ENCODE measurements around the gene EXOSC5.

The EXOSC5 gene

DNA sequence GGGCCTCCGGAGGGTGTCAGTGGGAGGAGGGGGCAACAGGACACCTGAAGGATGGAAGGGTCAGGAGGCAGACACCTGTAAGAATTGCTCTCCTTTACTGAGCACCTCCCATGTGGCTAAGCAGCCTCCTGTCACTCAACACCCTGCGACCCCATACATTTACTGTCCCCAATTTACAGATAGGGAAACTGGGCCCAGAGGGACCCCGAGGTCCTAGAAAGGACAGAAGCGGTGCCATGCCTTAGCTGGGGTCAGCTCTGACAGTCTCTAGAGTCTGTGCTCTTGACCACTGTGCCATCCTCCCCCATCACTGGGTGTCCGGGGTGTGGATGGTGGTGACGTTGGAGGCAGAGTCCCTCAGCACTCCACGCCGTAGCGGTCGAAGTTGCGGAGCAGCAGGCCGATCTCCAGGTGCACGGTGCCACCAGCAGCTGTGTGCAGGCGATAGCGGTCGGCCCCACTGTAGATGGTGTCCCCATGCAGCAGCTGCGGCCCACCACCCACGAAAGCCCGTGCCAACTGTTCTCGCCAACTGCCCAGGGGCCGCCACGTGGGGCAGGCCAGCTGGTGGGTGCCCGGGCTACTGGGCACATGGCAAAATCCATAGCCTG is 42.7 kb downstream of the EXOSC5 start:
- DNase-seq (ENCODE audit: extremely low spot score), result no peak
- TF ChIP-seq, protein P1, sequence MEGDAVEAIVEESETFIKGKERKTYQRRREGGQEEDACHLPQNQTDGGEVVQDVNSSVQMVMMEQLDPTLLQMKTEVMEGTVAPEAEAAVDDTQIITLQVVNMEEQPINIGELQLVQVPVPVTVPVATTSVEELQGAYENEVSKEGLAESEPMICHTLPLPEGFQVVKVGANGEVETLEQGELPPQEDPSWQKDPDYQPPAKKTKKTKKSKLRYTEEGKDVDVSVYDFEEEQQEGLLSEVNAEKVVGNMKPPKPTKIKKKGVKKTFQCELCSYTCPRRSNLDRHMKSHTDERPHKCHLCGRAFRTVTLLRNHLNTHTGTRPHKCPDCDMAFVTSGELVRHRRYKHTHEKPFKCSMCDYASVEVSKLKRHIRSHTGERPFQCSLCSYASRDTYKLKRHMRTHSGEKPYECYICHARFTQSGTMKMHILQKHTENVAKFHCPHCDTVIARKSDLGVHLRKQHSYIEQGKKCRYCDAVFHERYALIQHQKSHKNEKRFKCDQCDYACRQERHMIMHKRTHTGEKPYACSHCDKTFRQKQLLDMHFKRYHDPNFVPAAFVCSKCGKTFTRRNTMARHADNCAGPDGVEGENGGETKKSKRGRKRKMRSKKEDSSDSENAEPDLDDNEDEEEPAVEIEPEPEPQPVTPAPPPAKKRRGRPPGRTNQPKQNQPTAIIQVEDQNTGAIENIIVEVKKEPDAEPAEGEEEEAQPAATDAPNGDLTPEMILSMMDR (IDR thresholded peaks at IDR 0.05; ENCODE audit: control extremely low read depth, extremely low read depth, low read depth, missing control alignments), result no peak
- ChIA-PET CTCF (interaction anchor here (0.9 to 6.7 kb wide), 5 partner anchors 8 to 56 kb away, joined by 3 to 68 read pairs (median 3); partner anchors contain the start of gene B9D2), POLR2A (no interaction called here)

DNA sequence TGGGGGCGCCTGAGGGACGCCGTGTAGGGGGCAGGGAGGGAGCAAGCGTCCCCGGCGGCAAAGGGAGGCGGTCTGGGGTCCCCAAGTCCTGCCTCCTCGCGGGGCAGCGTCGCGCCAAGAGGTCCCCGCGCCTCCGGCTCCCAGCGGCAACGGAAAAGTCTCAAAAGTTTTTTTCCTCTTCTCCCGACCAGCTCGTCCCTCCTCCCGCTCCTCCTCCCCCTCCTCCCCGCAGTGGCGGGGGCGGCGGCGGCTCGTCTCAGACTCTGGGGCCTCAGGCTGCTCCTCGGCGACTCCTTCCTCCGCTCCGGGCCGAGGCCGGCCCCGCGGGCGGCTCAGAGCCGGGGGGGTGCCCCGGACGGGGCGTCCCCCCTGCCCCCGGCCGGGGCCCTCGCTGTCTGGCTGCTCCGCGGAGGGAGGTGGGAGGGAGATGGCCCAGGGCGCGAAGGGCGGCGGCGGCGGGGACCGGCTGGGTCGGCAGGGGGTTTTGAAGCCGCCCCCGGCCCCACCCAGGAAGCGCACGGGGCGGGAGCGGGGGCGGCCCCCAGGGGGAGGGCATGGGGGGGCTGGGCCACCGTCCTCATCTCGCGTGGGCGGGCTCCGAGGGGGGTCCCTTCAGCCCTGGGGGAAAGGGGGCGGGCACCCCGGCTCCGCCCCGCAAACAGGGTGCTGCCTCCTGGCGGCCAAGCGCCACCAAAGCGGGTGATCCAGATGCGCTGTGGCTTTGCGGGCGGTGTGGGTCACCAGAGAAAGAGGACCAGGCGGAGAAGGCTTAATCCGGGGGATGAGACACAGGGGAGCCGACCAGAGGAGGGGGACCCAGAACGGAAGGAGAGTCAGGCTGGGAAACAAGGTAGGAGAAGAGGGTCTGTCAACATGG is 43.5 kb downstream of the EXOSC5 start, which contains the start of gene TGFB1:
TGFB1 (minus strand) TSS at position 457 of the 877 bp plus-strand sequence. CDS start 878 bp downstream, outside the sequence.
- DNase-seq (ENCODE audit: extremely low spot score), result peak; percentile 97
- CTCF ChIA-PET, result interaction anchor here (1.2 to 6.7 kb wide), 15 partner anchors 10 to 574 kb away, joined by 3 to 68 read pairs (median 7); partner anchors contain the start of genes B9D2, CCDC97 and ERICH4
- TF ChIP-seq, protein P1 (IDR thresholded peaks at IDR 0.05; ENCODE audit: control extremely low read depth, extremely low read depth, low read depth, missing control alignments), result peak; percentile 90
- POLR2A ChIA-PET, result interaction anchor here (1.0 to 3.2 kb wide), 2 partner anchors 11 to 178 kb away, joined by 3 to 25 read pairs; partner anchors contain the start of gene B9D2

DNA sequence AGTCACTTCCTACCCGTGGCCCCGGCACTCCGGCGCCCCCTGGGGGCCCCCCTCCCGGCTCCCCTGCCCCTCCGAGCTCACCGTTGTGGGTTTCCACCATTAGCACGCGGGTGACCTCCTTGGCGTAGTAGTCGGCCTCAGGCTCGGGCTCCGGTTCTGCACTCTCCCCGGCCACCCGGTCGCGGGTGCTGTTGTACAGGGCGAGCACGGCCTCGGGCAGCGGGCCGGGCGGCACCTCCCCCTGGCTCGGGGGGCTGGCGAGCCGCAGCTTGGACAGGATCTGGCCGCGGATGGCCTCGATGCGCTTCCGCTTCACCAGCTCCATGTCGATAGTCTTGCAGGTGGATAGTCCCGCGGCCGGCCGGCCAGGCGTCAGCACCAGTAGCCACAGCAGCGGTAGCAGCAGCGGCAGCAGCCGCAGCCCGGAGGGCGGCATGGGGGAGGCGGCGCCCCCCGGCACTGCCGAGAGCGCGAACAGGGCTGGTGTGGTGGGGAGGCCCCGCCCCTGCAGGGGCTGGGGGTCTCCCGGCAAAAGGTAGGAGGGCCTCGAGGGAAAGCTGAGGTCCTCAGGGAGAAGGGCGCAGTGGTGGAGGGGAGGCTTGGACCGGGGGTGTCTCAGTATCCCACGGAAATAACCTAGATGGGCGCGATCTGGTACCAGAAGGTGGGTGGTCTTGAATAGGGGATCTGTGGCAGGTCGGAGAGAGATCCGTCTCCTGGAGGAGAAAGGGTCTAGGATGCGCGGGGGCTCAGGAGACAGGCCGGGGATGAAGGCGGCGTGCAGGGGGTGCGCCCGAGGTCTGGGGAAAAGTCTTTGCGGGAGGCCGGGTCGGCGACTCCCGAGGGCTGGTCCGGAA is 44.3 kb downstream of the EXOSC5 start:
- ChIA-PET POLR2A (interaction anchor here (0.6 to 3.2 kb wide), 5 partner anchors 12 to 179 kb away, joined by 3 to 25 read pairs (median 3); partner anchors contain the start of gene B9D2), CTCF (interaction anchor here (1.0 to 6.7 kb wide), 20 partner anchors 9 to 573 kb away, joined by 3 to 68 read pairs (median 6); partner anchors contain the start of genes B9D2, CCDC97 and ERICH4)
- TF ChIP-seq, protein P1 (IDR thresholded peaks at IDR 0.05; ENCODE audit: control extremely low read depth, extremely low read depth, low read depth, missing control alignments), result peak; percentile 51
- peak; percentile 82 for DNase-seq (ENCODE audit: extremely low spot score)

DNA sequence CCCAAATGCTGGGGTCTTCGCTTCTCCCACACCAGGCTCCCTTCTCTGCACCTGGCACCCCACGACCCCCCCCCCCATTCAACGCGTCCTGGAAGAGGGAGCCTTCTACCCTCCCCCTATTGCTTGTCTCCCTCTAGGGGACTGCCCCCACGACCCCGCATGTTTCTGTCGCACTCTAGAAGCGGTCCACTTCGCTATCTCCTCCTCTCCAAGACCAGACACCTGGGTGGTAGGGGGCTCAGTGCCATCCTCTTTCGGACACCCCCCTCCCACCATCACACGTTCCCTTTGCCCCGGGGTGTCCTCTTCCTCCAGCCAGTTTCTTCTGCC is 44.9 kb downstream of the EXOSC5 start:
- ChIA-PET POLR2A (interaction anchor here (0.6 to 3.2 kb wide), 4 partner anchors 12 to 148 kb away, joined by 3 to 25 read pairs (median 4); partner anchors contain the start of gene B9D2), CTCF (interaction anchor here (1.0 to 6.7 kb wide), 20 partner anchors 8 to 573 kb away, joined by 3 to 68 read pairs (median 6); partner anchors contain the start of genes B9D2 and CCDC97)
- TF ChIP-seq, protein P1 (IDR thresholded peaks at IDR 0.05; ENCODE audit: control extremely low read depth, extremely low read depth, low read depth, missing control alignments), result no peak
- DNase-seq (ENCODE audit: extremely low spot score), result no peak

DNA sequence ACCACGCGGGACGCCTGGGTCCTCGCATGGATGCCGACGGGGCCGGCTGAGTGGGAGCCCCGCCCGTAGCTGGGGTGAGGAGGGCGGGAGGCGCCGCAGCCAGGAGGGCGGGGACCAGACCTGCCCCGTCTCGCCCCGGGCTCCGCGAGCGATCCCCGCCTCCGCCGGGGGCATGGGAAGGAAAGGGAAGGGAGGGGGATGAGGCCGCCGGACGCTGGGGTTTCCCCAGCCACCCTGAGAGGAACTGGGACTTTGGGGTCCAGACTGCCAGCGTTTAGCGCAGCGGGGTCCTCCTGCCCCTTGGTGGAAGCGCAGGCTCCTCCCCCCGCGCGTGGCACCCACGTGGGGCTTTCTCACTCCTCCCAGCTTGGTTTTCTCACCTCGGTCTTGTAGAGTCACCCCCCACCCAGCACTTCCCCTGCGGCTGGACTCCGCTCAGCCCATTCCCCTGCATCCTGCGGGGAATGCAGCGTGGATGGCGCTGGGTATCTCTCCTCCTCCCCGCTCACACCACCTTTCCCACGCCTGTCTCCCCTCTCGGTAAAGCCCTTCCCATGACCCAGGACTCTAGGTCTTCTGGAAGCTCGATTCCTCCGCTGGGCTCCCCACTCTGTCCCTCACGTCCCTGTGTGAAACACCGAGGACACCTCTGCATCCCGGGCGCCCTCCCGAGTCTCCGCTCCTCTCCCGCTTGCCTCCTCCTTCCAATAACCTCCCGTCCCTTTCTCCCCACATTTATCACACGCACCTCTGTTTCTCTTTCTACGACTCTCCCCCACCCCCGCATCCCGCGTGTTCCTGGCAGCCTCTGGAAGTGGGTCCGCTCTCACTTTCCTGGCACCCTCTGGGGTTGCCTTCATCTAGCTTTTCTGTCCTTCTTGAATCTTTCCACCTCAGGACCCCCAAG is 45.6 kb downstream of the EXOSC5 start:
- POLR2A ChIA-PET, result interaction anchor here (0.5 to 3.2 kb wide), 9 partner anchors 13 to 180 kb away, joined by 3 to 25 read pairs (median 3); partner anchors contain the start of gene B9D2
- peak; percentile 91 for DNase-seq (ENCODE audit: extremely low spot score)
- TF ChIP-seq, protein P1 (IDR thresholded peaks at IDR 0.05; ENCODE audit: control extremely low read depth, extremely low read depth, low read depth, missing control alignments), result no peak
- CTCF ChIA-PET, result interaction anchor here (1.0 to 6.7 kb wide), 18 partner anchors 9 to 149 kb away, joined by 3 to 68 read pairs (median 6); partner anchors contain the start of genes B9D2 and CCDC97

Measured in GM10248 (cell line).